ENCODE data around the gene MGAT4A. TPM values are rescaled to one million over a fixed set of nuclear protein-coding genes. Genes with fewer than 3 reads are reported as not detected.

The MGAT4A gene
- polyA plus RNA-seq, 4 donors = 28.9 to 50.4 (median 37.1) TPM

- Histone ChIP-seq H3K4me1 (ENCODE audit: control insufficient read depth in 3 of 3, insufficient read depth in 2 of 3, low read depth in 1 of 3, low read length in 2 of 3) (no peaks in the 10 kb centered on the region), H3K9me3 (ENCODE audit: control insufficient read depth in 2 of 2, insufficient read depth in 1 of 2, low read depth in 1 of 2, low read length in 1 of 2) (peaks cover 0 to 6% of the 10 kb centered on the region in 2 donors), H3K36me3 (ENCODE audit: control insufficient read depth in 3 of 3, insufficient read depth in 2 of 3, low read depth in 1 of 3, low read length in 3 of 3) (peaks cover 0 to 20% (median 9%) of the 10 kb centered on the region in 3 donors), H3K4me3 (ENCODE audit: low read depth in 1 of 3, low read length in 3 of 3) (no peak overlapping the region), H3K27ac (ENCODE audit: low read depth in 1 of 3, low read length in 2 of 3) (peak overlapping the region in 1 of 3 donors; percentile 20), H3K27me3 (ENCODE audit: control insufficient read depth in 3 of 3, insufficient read depth in 3 of 3, low read length in 3 of 3) (no peaks in the 10 kb centered on the region)
- no peak for FAIRE-seq
- peak; percentile 89 to 91 for DNase-seq
- 15 to 23% (median 18%) methylated on average over 4 of the region's 4 CpGs for WGBS, 3 donors
Observed at GRCh38 chr2:98649135-98649991, 81.6 kb downstream of the MGAT4A start.

- Histone ChIP-seq H3K27me3 (ENCODE audit: control insufficient read depth in 3 of 3, insufficient read depth in 3 of 3, low read length in 3 of 3) (no peaks in the 10 kb centered on the region), H3K9me3 (ENCODE audit: control insufficient read depth in 2 of 2, insufficient read depth in 1 of 2, low read depth in 1 of 2, low read length in 1 of 2) (peaks cover 0 to 6% of the 10 kb centered on the region in 2 donors), H3K4me1 (ENCODE audit: control insufficient read depth in 3 of 3, insufficient read depth in 2 of 3, low read depth in 1 of 3, low read length in 2 of 3) (no peaks in the 10 kb centered on the region), H3K4me3 (ENCODE audit: low read depth in 1 of 3, low read length in 3 of 3) (no peak overlapping the region), H3K27ac (ENCODE audit: low read depth in 1 of 3, low read length in 2 of 3) (no peak overlapping the region), H3K36me3 (ENCODE audit: control insufficient read depth in 3 of 3, insufficient read depth in 2 of 3, low read depth in 1 of 3, low read length in 3 of 3) (peaks cover 0 to 20% (median 13%) of the 10 kb centered on the region in 3 donors)
- DNase-seq (no peak), FAIRE-seq (no peak)
- 86 to 89% (median 89%) methylated on average over 4 of the region's 4 CpGs for WGBS, 3 donors
Observed at GRCh38 chr2:98648451-98648850, 82.5 kb downstream of the MGAT4A start.

- DNase-seq (no peak), FAIRE-seq (no peak)
- Histone ChIP-seq H3K36me3 (ENCODE audit: control insufficient read depth in 3 of 3, insufficient read depth in 2 of 3, low read depth in 1 of 3, low read length in 3 of 3) (peaks cover 0 to 21% (median 13%) of the 10 kb centered on the region in 3 donors), H3K4me3 (ENCODE audit: low read depth in 1 of 3, low read length in 3 of 3) (no peak overlapping the region), H3K27me3 (ENCODE audit: control insufficient read depth in 3 of 3, insufficient read depth in 3 of 3, low read length in 3 of 3) (no peaks in the 10 kb centered on the region), H3K9me3 (ENCODE audit: control insufficient read depth in 2 of 2, insufficient read depth in 1 of 2, low read depth in 1 of 2, low read length in 1 of 2) (peaks cover 0 to 6% of the 10 kb centered on the region in 2 donors), H3K27ac (ENCODE audit: low read depth in 1 of 3, low read length in 2 of 3) (no peak overlapping the region), H3K4me1 (ENCODE audit: control insufficient read depth in 3 of 3, insufficient read depth in 2 of 3, low read depth in 1 of 3, low read length in 2 of 3) (no peaks in the 10 kb centered on the region)
- 72 to 82% (median 75%) methylated on average over 5 of the region's 5 CpGs for WGBS, 3 donors
Observed at GRCh38 chr2:98647636-98648035, 83.3 kb downstream of the MGAT4A start.

GRCh38 chr2:98643496-98644100 is 87.3 kb downstream of the MGAT4A start:
- Histone ChIP-seq H3K4me1 (ENCODE audit: control insufficient read depth in 3 of 3, insufficient read depth in 2 of 3, low read depth in 1 of 3, low read length in 2 of 3) (no peaks in the 10 kb centered on the region), H3K27me3 (ENCODE audit: control insufficient read depth in 3 of 3, insufficient read depth in 3 of 3, low read length in 3 of 3) (no peaks in the 10 kb centered on the region), H3K9me3 (ENCODE audit: control insufficient read depth in 2 of 2, insufficient read depth in 1 of 2, low read depth in 1 of 2, low read length in 1 of 2) (no peaks in the 10 kb centered on the region), H3K27ac (ENCODE audit: low read depth in 1 of 3, low read length in 2 of 3) (no peak overlapping the region), H3K36me3 (ENCODE audit: control insufficient read depth in 3 of 3, insufficient read depth in 2 of 3, low read depth in 1 of 3, low read length in 3 of 3) (peaks cover 5 to 28% (median 24%) of the 10 kb centered on the region in 3 donors), H3K4me3 (ENCODE audit: low read depth in 1 of 3, low read length in 3 of 3) (no peak overlapping the region)
- FAIRE-seq (no peak), DNase-seq (no peak)
- WGBS, 3 donors = 83 to 93% (median 92%) methylated on average over 5 of the region's 5 CpGs

- no peaks in the 10 kb centered on the region for H3K9me3 ChIP-seq (ENCODE audit: control insufficient read depth in 2 of 2, insufficient read depth in 1 of 2, low read depth in 1 of 2, low read length in 1 of 2)
- no peaks in the 10 kb centered on the region for H3K4me1 ChIP-seq (ENCODE audit: control insufficient read depth in 3 of 3, insufficient read depth in 2 of 3, low read depth in 1 of 3, low read length in 2 of 3)
- DNase-seq (peak in 1 of 2 donors; percentile 53), FAIRE-seq (no peak)
- no peaks in the 10 kb centered on the region for H3K27me3 ChIP-seq (ENCODE audit: control insufficient read depth in 3 of 3, insufficient read depth in 3 of 3, low read length in 3 of 3)
- WGBS, 3 donors = 64 to 82% (median 74%) methylated on average over 10 of the region's 10 CpGs
- no peak overlapping the region for H3K4me3 ChIP-seq (ENCODE audit: low read depth in 1 of 3, low read length in 3 of 3)
- peak overlapping the region in 1 of 3 donors; percentile 48 for H3K27ac ChIP-seq (ENCODE audit: low read depth in 1 of 3, low read length in 2 of 3)
- H3K36me3 ChIP-seq (ENCODE audit: control insufficient read depth in 3 of 3, insufficient read depth in 2 of 3, low read depth in 1 of 3, low read length in 3 of 3) = peaks cover 11 to 43% (median 38%) of the 10 kb centered on the region in 3 donors
Observed at GRCh38 chr2:98637401-98638147, 93.4 kb downstream of the MGAT4A start.

GRCh38 chr2:98634406-98635092 is 96.4 kb downstream of the MGAT4A start:
- DNase-seq = peak in 1 of 2 donors; percentile 48
- peaks cover 12 to 51% (median 44%) of the 10 kb centered on the region in 3 donors for H3K36me3 ChIP-seq (ENCODE audit: control insufficient read depth in 3 of 3, insufficient read depth in 2 of 3, low read depth in 1 of 3, low read length in 3 of 3)
- H3K4me3 ChIP-seq (ENCODE audit: low read depth in 1 of 3, low read length in 3 of 3) = no peak overlapping the region
- H3K4me1 ChIP-seq (ENCODE audit: control insufficient read depth in 3 of 3, insufficient read depth in 2 of 3, low read depth in 1 of 3, low read length in 2 of 3) = no peaks in the 10 kb centered on the region
- no peaks in the 10 kb centered on the region for H3K27me3 ChIP-seq (ENCODE audit: control insufficient read depth in 3 of 3, insufficient read depth in 3 of 3, low read length in 3 of 3)
- WGBS, 3 donors = 70 to 90% (median 70%) methylated on average over 9 of the region's 9 CpGs
- FAIRE-seq = no peak
- H3K9me3 ChIP-seq (ENCODE audit: control insufficient read depth in 2 of 2, insufficient read depth in 1 of 2, low read depth in 1 of 2, low read length in 1 of 2) = no peaks in the 10 kb centered on the region
- peak overlapping the region in 2 of 3 donors; percentile 30 to 52 for H3K27ac ChIP-seq (ENCODE audit: low read depth in 1 of 3, low read length in 2 of 3)

- Histone ChIP-seq H3K4me3 (ENCODE audit: low read depth in 1 of 3, low read length in 3 of 3) (no peak overlapping the region), H3K4me1 (ENCODE audit: control insufficient read depth in 3 of 3, insufficient read depth in 2 of 3, low read depth in 1 of 3, low read length in 2 of 3) (no peaks in the 10 kb centered on the region), H3K36me3 (ENCODE audit: control insufficient read depth in 3 of 3, insufficient read depth in 2 of 3, low read depth in 1 of 3, low read length in 3 of 3) (peaks cover 11 to 49% (median 41%) of the 10 kb centered on the region in 3 donors), H3K27me3 (ENCODE audit: control insufficient read depth in 3 of 3, insufficient read depth in 3 of 3, low read length in 3 of 3) (no peaks in the 10 kb centered on the region), H3K9me3 (ENCODE audit: control insufficient read depth in 2 of 2, insufficient read depth in 1 of 2, low read depth in 1 of 2, low read length in 1 of 2) (no peaks in the 10 kb centered on the region), H3K27ac (ENCODE audit: low read depth in 1 of 3, low read length in 2 of 3) (no peak overlapping the region)
- DNase-seq = no peak
- no peak for FAIRE-seq
- 79 to 89% (median 88%) methylated on average over 3 of the region's 3 CpGs for WGBS, 3 donors
Observed at GRCh38 chr2:98632351-98632750, 98.6 kb downstream of the MGAT4A start.

- Histone ChIP-seq H3K4me1 (ENCODE audit: control insufficient read depth in 3 of 3, insufficient read depth in 2 of 3, low read depth in 1 of 3, low read length in 2 of 3) (no peaks in the 10 kb centered on the region), H3K27me3 (ENCODE audit: control insufficient read depth in 3 of 3, insufficient read depth in 3 of 3, low read length in 3 of 3) (no peaks in the 10 kb centered on the region), H3K9me3 (ENCODE audit: control insufficient read depth in 2 of 2, insufficient read depth in 1 of 2, low read depth in 1 of 2, low read length in 1 of 2) (no peaks in the 10 kb centered on the region), H3K27ac (ENCODE audit: low read depth in 1 of 3, low read length in 2 of 3) (no peak overlapping the region), H3K4me3 (ENCODE audit: low read depth in 1 of 3, low read length in 3 of 3) (no peak overlapping the region), H3K36me3 (ENCODE audit: control insufficient read depth in 3 of 3, insufficient read depth in 2 of 3, low read depth in 1 of 3, low read length in 3 of 3) (peaks cover 8 to 19% (median 15%) of the 10 kb centered on the region in 3 donors)
- DNase-seq (no peak), FAIRE-seq (no peak)
- 76 to 81% (median 80%) methylated on average over 5 of the region's 5 CpGs for WGBS, 3 donors
Observed at GRCh38 chr2:98623657-98624056, 107.3 kb downstream of the MGAT4A start.
